GM18870 (cell line): ENCODE results near the gene CD58.

Experiments
- ATAC-seq: cut with Tn5 transposase; IDR thresholded peaks from one replicate; pipeline ENCODE4 v1.9.1; 2021; ENCODE audit warnings: moderate library complexity; ENCODE audit not compliant: unreplicated experiment

CD58 gene

DNA sequence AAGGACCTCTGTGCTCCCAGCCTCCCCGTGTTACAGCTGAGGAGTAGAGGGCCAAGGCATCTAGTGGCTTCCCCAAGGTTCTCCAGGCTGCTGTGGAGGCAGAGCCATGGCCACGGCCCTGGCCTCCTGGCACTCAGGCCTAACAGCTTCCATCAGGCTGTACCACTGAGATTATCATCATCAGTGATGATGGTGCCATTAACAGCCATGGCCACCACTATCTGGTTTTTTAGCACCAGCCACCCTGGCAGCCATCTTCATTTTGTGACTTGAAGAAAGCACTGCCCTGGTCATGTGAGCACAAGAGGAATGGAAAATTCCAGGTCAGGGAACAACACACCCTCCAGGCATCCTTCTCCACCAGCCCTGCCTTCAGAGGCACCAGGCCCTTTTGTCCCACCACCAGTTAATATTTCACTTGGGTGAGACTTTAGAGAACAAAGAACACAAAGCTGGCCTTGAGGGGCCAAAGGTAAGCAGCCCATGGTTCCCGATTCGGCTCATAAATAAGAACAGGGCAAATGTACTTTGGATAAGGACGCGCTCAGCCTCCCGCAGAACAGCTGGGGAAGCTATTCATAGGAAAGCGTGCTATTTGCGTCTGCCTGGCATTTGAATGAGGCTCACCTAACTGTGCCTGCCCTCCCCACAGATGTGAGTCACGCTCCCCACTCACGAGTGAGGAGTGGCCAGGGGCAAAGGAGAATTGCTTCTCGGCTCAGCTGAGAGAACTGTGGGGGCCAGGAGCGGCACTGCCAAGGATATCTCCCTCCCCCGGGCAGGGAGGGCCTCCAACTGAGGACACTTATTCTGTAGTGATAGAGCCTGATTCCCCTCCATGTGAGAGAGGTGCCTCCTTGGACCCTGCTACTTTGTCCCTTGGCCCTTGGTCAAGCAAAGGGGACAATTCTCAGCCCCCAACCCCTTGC, 95.6 kb downstream of the CD58 start:
- ATAC-seq: no peak

DNA sequence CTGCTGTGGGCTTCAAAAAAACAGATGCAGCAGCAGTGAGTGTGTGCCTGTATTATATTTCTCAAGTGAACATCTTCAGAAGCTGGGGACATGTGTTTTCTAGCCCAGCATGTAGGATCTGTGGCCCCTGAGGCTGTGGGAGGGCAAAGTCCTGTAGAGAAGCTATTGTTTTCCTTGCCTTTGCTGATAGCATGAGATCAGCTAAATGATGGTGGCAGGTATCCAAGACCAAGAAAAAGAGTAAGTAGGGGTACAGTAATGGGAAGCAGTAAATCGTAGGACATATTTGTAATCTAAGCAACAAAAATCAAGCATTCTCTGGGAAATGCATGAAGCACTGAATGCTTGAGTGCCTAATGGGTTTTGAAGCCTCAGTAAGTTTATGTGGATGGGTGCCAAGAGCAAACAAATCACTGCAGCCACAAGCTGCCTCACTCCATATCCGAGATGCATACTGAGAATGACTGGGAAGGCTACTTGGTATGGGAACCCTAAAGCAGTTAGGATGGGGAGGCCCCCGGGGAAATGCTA, 98.3 kb downstream of the CD58 start:
- ATAC-seq: no peak

- ATAC-seq: no peak
Observed at GRCh38 chr1:116471241-116471640, 99.6 kb downstream of the CD58 start.

DNA sequence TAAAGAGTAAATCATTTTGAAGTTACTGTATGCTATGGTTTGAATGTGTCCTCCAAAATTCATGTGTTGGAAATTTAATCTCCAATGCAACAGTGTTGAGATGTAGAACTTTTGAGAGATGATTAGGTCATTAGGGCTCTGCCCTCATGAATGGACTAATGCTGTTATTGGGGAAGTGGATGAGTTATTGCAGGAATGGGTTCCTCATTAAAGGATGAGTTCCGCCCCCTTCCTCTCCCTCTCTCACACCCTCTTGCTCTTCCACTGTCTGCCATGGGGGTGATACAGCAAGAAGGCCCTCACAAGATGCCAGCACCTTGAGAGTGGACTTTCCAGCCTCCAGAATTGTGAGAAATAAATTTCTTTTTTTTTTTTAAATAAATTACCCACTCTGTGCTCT, 100.2 kb downstream of the CD58 start:
- ATAC-seq: no peak

GRCh38 chr1:116466810-116467557, 103.8 kb downstream of the CD58 start:
- no peak for ATAC-seq

- ATAC-seq: no peak
Observed at GRCh38 chr1:116465845-116466685, 104.8 kb downstream of the CD58 start.

GRCh38 chr1:116465477-116465844, 105.4 kb downstream of the CD58 start:
- ATAC-seq: no peak
